Prostate gland (tissue), 2 donors: Measurements from ENCODE around the gene PTPN13. TPM values are rescaled to one million over a fixed set of nuclear protein-coding genes. Genes with fewer than 3 reads are reported as not detected.

Source experiments
- DNase-seq: peaks from one replicate; pipeline ENCODE4 v3.0.0-alpha.2; 2019; ENCODE audit warnings: low spot score
- H3K27ac ChIP-seq, 2 donors: fragments of 200-600 bp; sonication (generic); 2 replicates each; pipeline ENCODE4 v1.5.1; 2017 to 2019
- H3K27me3 ChIP-seq: fragments of 200-600 bp; sonication (generic); replicated peaks from 2 replicates; pipeline ENCODE4 v1.5.1; 2019; ENCODE audit not compliant: insufficient read depth
- H3K36me3 ChIP-seq, 2 donors: fragments of 200-600 bp; sonication (generic); 1 replicate in 1 of 2; 2 replicates in 1 of 2; pipeline versions ENCODE4 v1.5.1 to v1.8.1; 2017 to 2019
- H3K4me1 ChIP-seq: fragments of 200-600 bp; sonication (generic); replicated peaks from 2 replicates; pipeline ENCODE4 v1.5.1; 2019
- H3K4me3 ChIP-seq, 2 donors: fragments of 200-600 bp; sonication (generic); 2 replicates each; pipeline ENCODE4 v1.5.1; 2017 to 2019
- H3K9me3 ChIP-seq: fragments of 200-600 bp; sonication (generic); 2 replicates; pipeline ENCODE4 v1.5.1; 2017
- CTCF ChIP-seq, 4 experiments: fragments of 200-600 bp in 2 of 4; fragments of 450-650 bp in 2 of 4; sonication (generic) in 2 of 4; IDR thresholded peaks; 1 replicate in 3 of 4; 2 replicates in 1 of 4; pipeline ENCODE4 v1.5.1; 2016 to 2019; ENCODE audit warnings: antibody characterized with exemption in 4 of 4, mild to moderate bottlenecking in 2 of 4, moderate library complexity in 2 of 4
- POLR2A ChIP-seq: fragments of 450-650 bp; IDR thresholded peaks from one replicate; pipeline ENCODE4 v1.6.1; 2016; ENCODE audit warnings: antibody characterized with exemption, mild to moderate bottlenecking
- POLR2AphosphoS5 ChIP-seq: sonication (generic); formaldehyde crosslinking; IDR thresholded peaks from one replicate; pipeline ENCODE4 v1.6.1; 2017; ENCODE audit warnings: antibody characterized with exemption
- WGBS: methylation state at CpG from one replicate; pipeline ENCODE4 v1.1.5; 2018; 5-methylcytosine and 5-hydroxymethylcytosine counted together
- intact Hi-C: fragments of 100-400 bp; cut with DNase I; formaldehyde crosslinking; loops from one replicate; pipeline ENCODE4 v1.14.2; 2022
- total RNA-seq, 2 donors: library from RNA; depleted of rRNA; stranded (reverse); fragments of >200 nt; gene quantifications; one replicate each; pipeline ENCODE4 v1.1.0, GENCODE V29; 2016

The PTPN13 gene
- total RNA-seq, 2 donors from 2014 or later = 24.6 to 61.2 TPM

DNA sequence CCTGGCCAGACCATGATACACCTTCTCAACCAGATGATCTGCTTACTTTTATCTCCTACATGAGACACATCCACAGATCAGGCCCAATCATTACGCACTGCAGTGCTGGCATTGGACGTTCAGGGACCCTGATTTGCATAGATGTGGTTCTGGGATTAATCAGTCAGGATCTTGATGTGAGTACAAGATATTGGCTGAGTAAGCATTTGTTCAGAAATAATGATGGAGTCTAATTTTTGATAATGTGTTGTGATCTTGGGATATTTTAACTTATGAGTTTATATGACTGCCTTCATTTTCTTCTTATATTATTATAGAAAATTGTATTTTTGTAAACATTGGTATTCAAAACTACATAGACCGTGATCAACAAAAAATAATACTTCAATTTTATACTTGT lies 215.7 kb downstream of the PTPN13 start:
- no peaks in the 10 kb centered on the region for H3K36me3 ChIP-seq
- 97% methylated on average over 3 of the region's 3 CpGs for WGBS

GRCh38 chr4:86810847-86811246 lies 216.7 kb downstream of the PTPN13 start:
- Histone ChIP-seq H3K27ac (no peak overlapping the region), H3K9me3 (no peaks in the 10 kb centered on the region), H3K36me3 (no peaks in the 10 kb centered on the region), H3K4me1 (no peaks in the 10 kb centered on the region), H3K4me3 (no peak overlapping the region), H3K27me3 (no peaks in the 10 kb centered on the region)
- intact Hi-C loops = no loop called here
- no peak for DNase-seq
- WGBS = 94% methylated on average over 3 of the region's 3 CpGs
- TF ChIP-seq POLR2A (no peak), CTCF (IDR thresholded peaks at IDR 0.05) (no peak), POLR2AphosphoS5 (no peak)

More for the DNA sequence above, 215.7 kb downstream of the PTPN13 start:
- no peaks in the 10 kb centered on the region for H3K4me1 ChIP-seq
- H3K27me3 ChIP-seq = no peaks in the 10 kb centered on the region
- H3K27ac ChIP-seq = no peak overlapping the region
- intact Hi-C loops = no loop called here
- DNase-seq = no peak
- no peaks in the 10 kb centered on the region for H3K9me3 ChIP-seq
- H3K4me3 ChIP-seq = no peak overlapping the region
- TF ChIP-seq POLR2AphosphoS5 = no peak
- no peak for TF ChIP-seq CTCF (IDR thresholded peaks at IDR 0.05)
- TF ChIP-seq POLR2A = no peak

DNA sequence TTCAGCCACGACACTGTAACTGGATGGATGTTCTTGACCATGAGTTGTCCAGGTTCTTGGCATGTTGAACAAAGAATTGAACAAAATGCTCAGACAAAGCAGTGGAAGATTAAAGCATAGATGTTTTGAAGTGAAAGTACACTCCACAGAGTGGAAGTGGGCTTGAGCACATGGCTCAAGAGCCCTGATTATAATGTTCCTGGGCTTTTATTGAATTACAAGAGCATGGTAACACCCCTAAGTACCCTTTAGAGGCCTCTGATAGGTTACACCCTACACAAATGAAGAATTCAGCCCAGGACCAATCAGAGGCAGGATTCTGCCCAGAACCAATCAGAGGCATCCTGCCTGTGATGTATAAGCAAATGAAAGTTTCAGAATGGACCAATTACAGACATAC lies 221.5 kb downstream of the PTPN13 start:
- TF ChIP-seq CTCF (IDR thresholded peaks at IDR 0.05) (no peak), POLR2A (no peak), POLR2AphosphoS5 (no peak)
- 100% methylated on average over 1 of the region's 1 CpG for WGBS
- H3K27me3 ChIP-seq = no peaks in the 10 kb centered on the region
- no peaks in the 10 kb centered on the region for H3K36me3 ChIP-seq
- no peak overlapping the region for H3K4me3 ChIP-seq
- H3K9me3 ChIP-seq = no peaks in the 10 kb centered on the region
- H3K27ac ChIP-seq = no peak overlapping the region
- DNase-seq = no peak
- H3K4me1 ChIP-seq = no peaks in the 10 kb centered on the region
- intact Hi-C loops = no loop called here

DNA sequence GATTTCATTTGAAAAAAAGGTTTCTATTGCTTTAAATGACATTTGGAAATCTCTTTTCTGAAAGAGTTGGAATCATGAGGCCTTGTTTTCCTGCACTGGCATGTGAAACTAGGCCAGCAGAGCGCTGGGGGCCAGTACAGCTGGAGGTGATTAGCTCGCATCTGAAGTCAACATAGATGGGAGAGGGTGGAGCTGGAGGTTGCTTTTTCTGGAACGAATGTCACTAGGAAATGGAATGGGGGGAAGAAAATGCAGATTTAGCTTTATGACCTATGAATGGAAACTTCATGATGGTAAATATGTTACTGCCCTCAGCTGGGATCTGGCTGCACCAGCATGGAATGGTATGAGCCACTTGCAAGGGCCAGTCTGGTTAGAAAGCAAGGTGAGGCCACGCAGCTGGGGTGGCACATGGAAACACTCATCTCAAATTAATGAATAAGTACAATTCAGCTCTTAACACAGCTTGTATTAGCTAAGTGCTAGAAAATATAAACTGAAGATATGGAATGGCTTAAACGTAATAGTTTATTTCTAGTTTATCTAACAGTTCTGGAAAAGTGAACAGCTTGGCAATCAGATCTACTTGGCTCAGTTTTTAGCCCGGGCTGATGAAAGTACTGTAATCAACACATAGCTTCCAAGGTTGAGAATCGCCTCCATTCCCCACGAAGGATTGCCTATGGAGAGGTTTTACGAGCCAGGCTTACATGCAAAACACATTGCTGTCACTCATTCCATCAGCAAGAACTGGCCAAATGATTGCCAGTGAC lies 222.6 kb downstream of the PTPN13 start:
- no peaks in the 10 kb centered on the region for H3K27me3 ChIP-seq
- TF ChIP-seq POLR2A = no peak
- TF ChIP-seq POLR2AphosphoS5 = no peak
- TF ChIP-seq CTCF (IDR thresholded peaks at IDR 0.05) = no peak
- H3K27ac ChIP-seq = no peak overlapping the region
- DNase-seq = no peak
- no peaks in the 10 kb centered on the region for H3K9me3 ChIP-seq
- no peaks in the 10 kb centered on the region for H3K36me3 ChIP-seq
- WGBS = 67% methylated on average over 9 of the region's 9 CpGs
- no peak overlapping the region for H3K4me3 ChIP-seq
- intact Hi-C loops = no loop called here
- no peaks in the 10 kb centered on the region for H3K4me1 ChIP-seq

DNA sequence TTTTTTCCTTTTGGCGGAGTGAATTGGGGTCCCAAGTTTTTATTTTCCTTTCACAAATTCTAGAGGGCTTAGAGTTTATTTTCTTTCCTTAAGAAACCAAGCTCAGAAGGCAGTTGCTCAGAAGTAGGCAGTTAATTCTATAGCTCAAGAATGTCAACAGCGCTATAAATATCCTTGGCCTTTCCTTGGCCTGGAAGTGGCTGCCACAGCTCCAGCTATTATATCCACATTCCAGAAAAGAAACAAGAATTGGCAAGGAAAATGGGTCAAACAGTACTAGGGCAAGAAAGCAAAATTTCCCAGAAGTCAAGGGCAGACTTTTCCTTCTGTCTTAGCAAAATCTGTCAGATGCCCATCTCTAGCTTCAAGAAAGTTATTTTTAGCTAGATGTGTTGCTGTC lies 224.1 kb downstream of the PTPN13 start:
- Histone ChIP-seq H3K27ac (no peak overlapping the region), H3K9me3 (no peaks in the 10 kb centered on the region), H3K4me3 (no peak overlapping the region), H3K27me3 (no peaks in the 10 kb centered on the region), H3K36me3 (no peaks in the 10 kb centered on the region), H3K4me1 (no peaks in the 10 kb centered on the region)
- intact Hi-C loops = no loop called here
- TF ChIP-seq POLR2A = no peak
- TF ChIP-seq CTCF (IDR thresholded peaks at IDR 0.05) = no peak
- TF ChIP-seq POLR2AphosphoS5 = no peak
- WGBS = 97% methylated on average over 2 of the region's 2 CpGs
- no peak for DNase-seq
